GM18511 (cell line): ENCODE data around the gene NR2C2.

ENCODE experiments used
- ATAC-seq: cut with Tn5 transposase; IDR thresholded peaks from one replicate; pipeline ENCODE4 v1.9.1; 2021; ENCODE audit warnings: mild to moderate bottlenecking, moderate library complexity; ENCODE audit not compliant: unreplicated experiment

Gene NR2C2

DNA sequence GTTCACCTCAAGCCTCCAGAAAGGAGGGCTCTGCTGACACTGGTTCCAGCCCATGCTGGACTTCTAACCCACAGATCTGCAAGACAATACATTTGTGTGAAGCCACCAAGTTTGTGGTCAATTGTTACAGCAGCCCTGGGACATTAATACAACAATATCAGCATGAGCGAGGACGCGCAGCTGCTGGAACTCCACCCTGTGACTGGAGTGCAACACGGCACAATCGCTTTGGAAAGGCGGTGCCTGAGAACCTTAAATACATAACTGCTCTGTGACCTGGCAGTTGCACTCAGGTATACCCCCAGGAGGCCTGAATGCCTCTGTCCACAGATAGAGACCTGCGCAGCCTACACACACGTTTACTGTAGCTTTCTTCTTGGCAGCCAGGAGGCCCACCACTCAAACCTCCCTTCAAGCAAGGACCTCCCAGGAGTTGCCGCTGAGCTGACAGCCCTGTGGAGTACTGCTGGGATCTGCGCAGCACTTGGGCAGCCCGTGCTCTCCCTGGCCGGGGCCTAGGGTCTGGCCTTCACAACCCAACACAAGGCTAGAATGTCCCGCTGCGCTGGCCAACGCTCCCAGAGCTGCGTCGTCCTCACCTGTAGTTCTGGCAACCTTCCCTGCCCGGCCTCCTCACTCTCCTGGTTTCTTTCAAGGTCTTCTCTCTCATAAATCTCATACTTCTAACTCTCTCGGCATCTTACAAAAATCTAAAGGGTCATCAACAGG is 109.5 kb downstream of the NR2C2 start:
- ATAC-seq, result no peak

DNA sequence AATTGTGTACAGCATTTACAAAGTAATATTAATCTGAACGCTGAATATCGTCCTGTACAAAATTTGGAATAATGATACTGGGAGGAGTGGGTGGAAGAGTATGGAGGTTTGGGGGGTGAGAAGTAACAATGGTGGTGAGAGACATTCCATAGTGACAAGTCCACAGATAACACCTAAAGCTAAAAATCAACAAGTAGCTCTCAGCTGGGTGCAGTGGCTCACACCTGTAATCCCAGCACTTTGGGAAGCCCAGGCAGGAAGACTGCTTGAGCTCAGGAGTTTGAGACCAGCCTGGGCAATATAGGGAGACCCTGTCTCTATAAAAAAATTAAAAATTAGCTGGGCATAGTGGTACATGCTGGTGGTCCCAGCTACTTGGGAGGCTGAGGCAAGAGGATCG is 112.6 kb downstream of the NR2C2 start:
- ATAC-seq, result no peak

GRCh38 chr3:15063238-15063637 is 115.9 kb downstream of the NR2C2 start:
- no peak for ATAC-seq

DNA sequence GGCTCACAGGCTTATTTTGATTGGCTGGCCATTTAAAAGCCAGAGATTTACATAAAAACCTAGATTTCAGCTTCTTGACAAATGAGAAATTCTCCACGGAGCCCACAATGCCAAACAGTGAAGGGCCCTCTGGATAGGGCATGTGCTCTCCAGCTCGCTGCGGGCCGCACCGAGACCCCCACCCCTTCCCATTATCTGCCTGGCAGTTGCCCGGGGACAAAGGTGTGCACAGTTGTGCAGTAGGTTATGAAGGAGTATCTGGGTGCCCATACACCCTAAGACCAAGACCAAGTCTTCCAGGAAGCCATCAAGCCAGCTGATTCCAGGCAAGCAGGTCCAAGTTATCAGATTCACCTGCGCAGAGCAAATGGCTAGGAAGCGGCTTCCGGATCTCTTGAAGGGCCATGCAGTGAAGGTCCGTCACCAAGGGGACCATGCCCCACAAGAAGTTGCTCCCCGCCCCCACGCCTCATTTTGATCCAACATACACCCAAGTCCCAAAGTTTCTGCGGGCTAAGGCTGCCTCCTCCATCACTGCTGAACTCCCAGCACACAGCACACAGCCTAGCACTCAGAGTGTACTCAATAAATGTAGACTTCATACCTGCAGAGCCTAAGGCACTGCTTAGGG is 116.4 kb downstream of the NR2C2 start:
- no peak for ATAC-seq

- peak; percentile 38 for ATAC-seq
Measured at GRCh38 chr3:15064299-15064834, 117.0 kb downstream of the NR2C2 start.

DNA sequence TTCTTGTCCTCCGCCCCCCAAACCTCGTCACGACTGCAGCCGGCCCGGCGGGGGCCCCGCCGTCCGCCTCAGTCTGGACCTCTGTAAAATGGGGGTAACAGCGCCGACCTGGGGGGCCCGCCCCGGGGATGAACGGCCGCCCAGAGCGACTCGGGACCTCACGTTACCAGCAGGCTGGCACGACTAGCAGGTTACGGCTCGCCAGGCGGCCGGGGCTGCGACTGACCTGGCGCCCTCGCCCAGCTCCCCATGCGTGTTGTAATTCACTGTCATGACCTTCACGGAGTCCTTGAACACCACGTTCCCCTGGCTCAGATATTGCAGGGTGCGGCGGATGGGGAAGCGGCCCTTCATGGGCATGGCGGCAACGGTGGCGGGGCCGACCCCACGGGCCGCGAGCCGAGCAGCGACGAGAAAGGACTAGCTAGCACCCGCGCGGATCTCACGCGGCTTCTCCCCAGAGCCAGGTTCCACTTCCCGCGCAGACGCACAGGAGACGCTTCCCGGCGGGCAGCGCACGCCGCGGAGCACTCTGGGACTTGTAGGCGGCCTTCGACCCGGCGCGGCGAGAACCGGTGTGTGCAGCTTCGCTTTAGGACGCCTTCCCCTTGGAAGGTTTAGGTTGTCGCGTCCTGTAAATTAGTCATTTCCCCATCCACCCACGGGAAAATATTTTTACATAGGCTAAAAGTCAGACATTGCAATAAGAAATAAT is 117.6 kb downstream of the NR2C2 start, which contains the start of gene MRPS25:
Gene MRPS25 (minus strand): TSS at position 481 of the 715 bp plus-strand sequence. CDS start 121 bp downstream, at position 360.
- peak; percentile 95 for ATAC-seq

- peak; percentile 4 for ATAC-seq
Measured at GRCh38 chr3:15065550-15066007, 118.2 kb downstream of the NR2C2 start.

GRCh38 chr3:15066467-15066866 is 119.1 kb downstream of the NR2C2 start:
- ATAC-seq, result no peak

DNA sequence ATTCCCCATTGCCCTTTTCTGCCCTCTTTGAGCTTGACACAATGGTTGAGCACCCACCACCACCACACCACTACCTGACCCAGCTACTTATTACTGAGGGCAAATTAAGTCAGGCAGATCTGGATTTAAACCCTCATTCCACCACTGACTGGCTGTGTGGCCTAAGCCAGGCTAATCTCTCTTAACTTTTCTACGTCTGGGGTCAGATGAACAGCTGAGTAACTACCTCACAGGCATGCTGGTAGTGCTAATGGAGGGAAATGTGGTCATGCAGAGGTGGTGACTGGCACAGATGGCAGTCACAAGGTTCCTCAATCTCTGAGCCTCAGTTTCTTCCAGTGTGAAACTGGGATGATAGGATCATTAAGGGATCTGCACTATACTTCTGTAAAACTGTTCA is 122.1 kb downstream of the NR2C2 start:
- no peak for ATAC-seq

DNA sequence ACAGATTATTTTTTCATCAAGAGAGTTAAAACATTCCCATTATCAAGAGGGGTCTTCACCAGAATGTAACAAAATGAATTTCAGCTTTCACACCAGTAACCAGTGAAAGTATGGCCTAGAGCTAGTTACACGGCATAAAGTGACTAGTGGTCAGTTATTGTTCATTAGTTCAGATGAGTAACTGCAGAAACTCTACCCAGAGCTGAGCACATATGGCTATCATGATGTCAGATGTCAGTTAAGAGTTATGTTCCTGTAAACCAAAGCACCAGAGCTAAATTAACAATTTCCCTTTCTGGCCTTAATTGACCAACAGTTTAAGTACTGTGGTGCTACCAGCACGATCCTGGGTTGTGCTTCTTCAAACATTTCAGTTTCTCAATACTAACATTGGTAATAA is 124.3 kb downstream of the NR2C2 start:
- ATAC-seq, result no peak

GRCh38 chr3:15074500-15074899 is 127.1 kb downstream of the NR2C2 start:
- ATAC-seq, result no peak

GRCh38 chr3:15079091-15079490 is 131.7 kb downstream of the NR2C2 start:
- ATAC-seq, result no peak

DNA sequence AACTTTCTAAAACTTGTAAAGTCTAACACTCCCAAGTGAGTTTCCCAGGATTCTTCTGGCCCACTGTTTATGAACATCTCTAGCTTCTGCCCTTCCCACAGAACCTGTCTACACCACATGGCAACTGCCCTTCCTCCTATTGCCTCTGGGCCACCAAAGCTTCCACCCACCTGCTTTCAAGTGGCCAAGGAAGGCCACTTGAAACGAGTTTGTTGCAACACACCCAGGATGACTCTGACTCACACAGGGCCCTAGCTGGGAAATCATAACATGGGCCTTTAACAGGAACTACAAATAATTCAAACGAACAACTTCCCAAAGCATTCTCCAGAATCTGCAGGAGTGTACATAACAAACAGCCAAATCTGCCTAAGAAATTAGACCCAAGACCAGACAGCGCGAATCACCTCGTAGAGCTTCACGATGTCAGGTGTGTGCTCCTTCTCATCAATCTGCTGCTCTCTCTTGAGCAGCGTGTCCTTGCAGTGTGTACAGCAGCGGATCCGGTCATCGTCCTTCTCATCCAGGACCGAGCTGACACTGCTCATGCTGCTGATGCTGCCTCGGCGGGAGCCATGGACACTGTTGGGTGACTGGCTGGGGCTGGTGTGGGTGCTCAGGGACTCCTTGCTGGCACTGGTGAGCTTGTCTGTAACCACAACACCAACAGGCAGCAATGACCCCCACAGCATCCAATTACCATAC is 134.7 kb downstream of the NR2C2 start:
- no peak for ATAC-seq

GRCh38 chr3:15083252-15083651 is 135.9 kb downstream of the NR2C2 start:
- no peak for ATAC-seq

DNA sequence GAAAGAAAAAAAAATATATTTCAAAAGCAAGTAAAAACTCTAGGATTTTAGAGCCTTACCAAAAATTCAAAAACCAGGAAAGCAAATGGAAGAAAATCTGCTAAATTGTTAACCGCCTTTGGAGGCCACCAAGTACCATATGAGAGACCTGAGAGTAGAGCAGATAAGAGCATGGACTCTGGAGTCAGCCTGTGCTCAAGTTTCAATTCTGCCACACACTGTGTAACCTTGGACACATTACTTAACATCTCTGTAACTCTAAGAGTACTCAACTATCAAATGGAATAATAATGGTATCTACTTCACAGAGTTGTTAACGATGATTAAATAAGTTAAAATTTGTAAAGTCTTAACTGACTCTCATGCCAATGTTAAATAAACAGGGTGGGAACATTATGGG is 138.9 kb downstream of the NR2C2 start:
- no peak for ATAC-seq

DNA sequence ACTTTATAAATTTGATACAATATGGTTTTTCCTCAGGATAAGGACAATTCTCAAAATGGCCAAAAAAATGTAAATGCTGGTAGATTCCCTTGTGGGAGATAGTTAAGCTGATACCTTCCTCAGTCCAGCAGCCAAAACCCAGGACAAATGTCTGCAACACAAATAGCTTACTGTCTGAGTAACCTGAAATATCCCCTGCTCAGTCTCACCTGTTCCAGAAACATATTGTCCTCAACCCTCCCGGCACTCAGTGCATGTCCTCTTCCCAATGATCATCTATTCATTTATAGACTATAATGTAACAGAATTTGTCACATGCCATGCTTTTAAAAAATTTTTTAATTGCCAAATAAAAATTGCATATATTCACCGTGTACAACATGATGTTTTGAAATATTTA is 139.3 kb downstream of the NR2C2 start:
- ATAC-seq, result no peak

- ATAC-seq, result no peak
Measured at GRCh38 chr3:15089201-15089600, 141.8 kb downstream of the NR2C2 start.

GRCh38 chr3:15091575-15091974 is 144.2 kb downstream of the NR2C2 start:
- ATAC-seq, result no peak

DNA sequence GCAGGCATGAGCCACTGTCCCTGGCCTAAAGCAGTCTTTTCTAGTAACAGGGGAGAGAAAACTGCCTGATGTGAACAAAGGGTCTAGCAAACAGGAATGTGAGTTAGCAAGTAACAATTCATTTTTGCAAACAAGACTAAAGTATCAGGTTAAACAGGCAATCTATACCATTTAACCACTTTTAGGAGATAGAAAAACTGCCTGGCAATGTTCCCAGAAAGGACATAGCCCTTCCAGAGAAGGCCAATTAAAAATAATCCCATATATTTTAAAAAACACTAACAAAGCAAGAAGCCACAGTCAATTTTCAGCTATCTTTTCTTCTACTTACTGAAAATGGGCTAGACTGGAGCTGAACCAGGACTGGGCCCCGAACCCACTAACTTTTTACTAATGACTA is 145.3 kb downstream of the NR2C2 start:
- no peak for ATAC-seq

DNA sequence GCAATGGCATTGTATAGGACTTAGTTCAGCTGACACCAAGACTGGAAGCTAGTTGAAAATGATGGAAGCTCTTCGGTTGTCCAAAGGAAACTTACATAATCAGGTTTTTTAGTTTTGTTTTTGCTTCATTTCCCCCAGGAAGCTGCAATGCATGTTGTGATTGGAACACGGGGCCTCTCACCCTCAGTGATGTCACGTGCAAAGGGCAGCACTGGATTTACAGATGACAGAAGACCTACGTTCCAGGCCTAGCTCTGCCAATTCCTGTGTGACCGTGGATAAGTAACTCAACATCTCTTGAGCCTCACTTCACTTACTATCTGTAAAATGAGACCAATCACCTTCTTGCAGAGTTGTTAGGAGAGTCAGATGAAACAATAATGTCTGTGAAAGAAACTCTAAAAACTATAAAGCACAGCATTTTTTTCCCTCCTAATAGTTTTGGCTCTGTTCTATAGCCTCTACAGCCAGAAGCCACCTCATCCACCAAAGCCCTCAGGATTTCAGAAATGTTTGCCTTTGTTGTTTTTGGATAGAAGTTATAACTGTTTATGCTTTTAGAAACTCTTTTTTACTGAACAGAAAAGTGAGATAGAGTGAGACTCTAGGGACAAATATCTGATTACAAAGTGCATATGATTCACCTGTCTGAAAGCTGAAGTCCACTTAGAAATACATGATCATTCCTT is 146.9 kb downstream of the NR2C2 start:
- ATAC-seq, result no peak
